ENCODE data around the gene MCM5.
"Not testable (repeated sequence)": the region's sequence is repeated elsewhere in the genome, so short reads cannot be mapped to it uniquely, and the experiment has no call there.

The MCM5 gene

DNA sequence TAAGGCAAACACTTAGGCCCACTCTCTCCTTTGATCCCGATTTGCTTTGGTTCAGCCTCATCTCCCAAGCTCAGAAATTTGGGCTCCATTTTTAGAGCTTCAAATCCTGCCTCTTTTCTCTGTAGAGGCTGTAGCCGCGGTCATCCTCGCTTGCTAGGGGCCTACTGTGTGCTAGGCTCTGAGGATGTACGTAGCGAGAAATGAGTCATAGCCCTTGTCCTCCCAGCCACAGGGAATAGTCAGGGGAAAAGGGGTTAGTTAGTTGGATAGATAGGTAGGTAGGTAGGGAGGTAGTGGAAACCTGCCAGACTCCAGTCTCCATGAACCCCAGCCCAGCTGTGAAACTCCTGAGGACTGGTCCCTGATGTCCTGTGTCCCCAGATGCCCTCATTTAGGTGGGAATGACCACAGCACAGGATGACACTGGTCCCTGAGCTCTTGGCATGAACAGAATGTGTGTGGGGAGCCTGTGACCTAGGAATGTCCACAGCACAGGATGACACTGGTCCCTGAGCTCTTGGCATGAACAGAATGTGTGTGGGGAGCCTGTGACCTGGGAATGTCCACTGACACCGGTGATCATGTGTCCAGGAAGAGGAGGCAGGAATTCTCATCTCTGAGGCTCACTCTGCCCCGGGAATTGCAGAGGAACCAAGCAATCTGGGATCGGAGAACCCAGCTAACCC, 40.4 kb upstream of the MCM5 start:
- Histone ChIP-seq H3K9ac (ENCODE audit: low read length) (no peak overlapping the region), H3K36me3 (ENCODE audit: insufficient read depth, low read length) (no peaks in the 10 kb centered on the region), H4K20me1 (ENCODE audit: insufficient read depth, low read length) (no peaks in the 10 kb centered on the region), H3K27me3 (ENCODE audit: insufficient read depth, low read length) (no peaks in the 10 kb centered on the region), H3F3A (ENCODE audit: insufficient read depth, low read length) (no peaks in the 10 kb centered on the region), H2AFZ (ENCODE audit: low read length) (no peak overlapping the region), H3K79me2 (ENCODE audit: insufficient read depth, low read length) (no peaks in the 10 kb centered on the region), H3K9me2 (ENCODE audit: low read depth, low read length) (no peaks in the 10 kb centered on the region), H3K4me2 (ENCODE audit: low read length) (no peak overlapping the region), H3K27ac (ENCODE audit: low read depth, low read length, poor library complexity, severe bottlenecking) (peak overlapping the region; percentile 92), H3K4me1 (ENCODE audit: insufficient read depth, low read length, severe bottlenecking) (peaks cover 44% of the 10 kb centered on the region), H3K4me3 (ENCODE audit: low read depth, low read length, poor library complexity, severe bottlenecking) (no peak overlapping the region), H3K9me3 (ENCODE audit: low read length) (no peaks in the 10 kb centered on the region)
- TF ChIP-seq, protein P1, sequence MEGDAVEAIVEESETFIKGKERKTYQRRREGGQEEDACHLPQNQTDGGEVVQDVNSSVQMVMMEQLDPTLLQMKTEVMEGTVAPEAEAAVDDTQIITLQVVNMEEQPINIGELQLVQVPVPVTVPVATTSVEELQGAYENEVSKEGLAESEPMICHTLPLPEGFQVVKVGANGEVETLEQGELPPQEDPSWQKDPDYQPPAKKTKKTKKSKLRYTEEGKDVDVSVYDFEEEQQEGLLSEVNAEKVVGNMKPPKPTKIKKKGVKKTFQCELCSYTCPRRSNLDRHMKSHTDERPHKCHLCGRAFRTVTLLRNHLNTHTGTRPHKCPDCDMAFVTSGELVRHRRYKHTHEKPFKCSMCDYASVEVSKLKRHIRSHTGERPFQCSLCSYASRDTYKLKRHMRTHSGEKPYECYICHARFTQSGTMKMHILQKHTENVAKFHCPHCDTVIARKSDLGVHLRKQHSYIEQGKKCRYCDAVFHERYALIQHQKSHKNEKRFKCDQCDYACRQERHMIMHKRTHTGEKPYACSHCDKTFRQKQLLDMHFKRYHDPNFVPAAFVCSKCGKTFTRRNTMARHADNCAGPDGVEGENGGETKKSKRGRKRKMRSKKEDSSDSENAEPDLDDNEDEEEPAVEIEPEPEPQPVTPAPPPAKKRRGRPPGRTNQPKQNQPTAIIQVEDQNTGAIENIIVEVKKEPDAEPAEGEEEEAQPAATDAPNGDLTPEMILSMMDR (IDR thresholded peaks at IDR 0.05; ENCODE audit: low read length) = no peak
- TF ChIP-seq EZH2 (IDR thresholded peaks at IDR 0.05; ENCODE audit: borderline replicate concordance, low read length) = no peak

DNA sequence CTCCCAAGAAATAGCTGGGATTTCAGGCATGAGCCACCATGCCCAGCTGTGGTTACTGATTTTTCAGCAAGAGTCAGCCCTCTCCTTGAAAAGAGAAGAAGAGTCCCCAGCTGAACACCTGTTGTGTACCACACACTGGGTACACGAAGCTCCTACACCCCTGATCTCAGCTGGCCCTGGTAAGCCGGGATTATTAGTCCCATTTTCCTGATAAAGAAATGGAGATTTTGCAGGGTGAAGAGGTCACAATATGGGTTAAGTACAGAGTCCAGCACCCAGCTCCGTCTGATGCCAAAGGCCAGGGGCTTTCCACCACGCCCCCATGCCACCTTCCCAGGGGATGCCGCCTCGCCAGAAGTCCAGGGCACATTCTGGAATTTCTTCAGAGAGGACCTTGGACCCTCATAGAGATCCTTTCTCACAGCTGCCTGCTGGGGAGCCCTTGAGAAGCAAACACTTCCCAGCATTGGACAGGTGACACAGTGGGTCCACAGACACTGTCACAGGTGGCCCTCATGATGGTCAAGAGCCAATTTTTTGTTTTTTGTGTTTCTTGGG, 38.9 kb upstream of the MCM5 start:
- Histone ChIP-seq H2AFZ (ENCODE audit: low read length) (no peak overlapping the region), H3K27ac (ENCODE audit: low read depth, low read length, poor library complexity, severe bottlenecking) (peak overlapping the region; percentile 92), H4K20me1 (ENCODE audit: insufficient read depth, low read length) (no peaks in the 10 kb centered on the region), H3K9me3 (ENCODE audit: low read length) (no peaks in the 10 kb centered on the region), H3K4me2 (ENCODE audit: low read length) (no peak overlapping the region), H3K4me1 (ENCODE audit: insufficient read depth, low read length, severe bottlenecking) (peaks cover 52% of the 10 kb centered on the region), H3K36me3 (ENCODE audit: insufficient read depth, low read length) (no peaks in the 10 kb centered on the region), H3K9ac (ENCODE audit: low read length) (no peak overlapping the region; the same call in 1 of the 2 replicates), H3F3A (ENCODE audit: insufficient read depth, low read length) (no peaks in the 10 kb centered on the region), H3K9me2 (ENCODE audit: low read depth, low read length) (no peaks in the 10 kb centered on the region), H3K4me3 (ENCODE audit: low read depth, low read length, poor library complexity, severe bottlenecking) (no peak overlapping the region), H3K79me2 (ENCODE audit: insufficient read depth, low read length) (no peaks in the 10 kb centered on the region), H3K27me3 (ENCODE audit: insufficient read depth, low read length) (no peaks in the 10 kb centered on the region)
- TF ChIP-seq, protein P1 (IDR thresholded peaks at IDR 0.05; ENCODE audit: low read length) = no peak
- no peak for TF ChIP-seq EZH2 (IDR thresholded peaks at IDR 0.05; ENCODE audit: borderline replicate concordance, low read length)

DNA sequence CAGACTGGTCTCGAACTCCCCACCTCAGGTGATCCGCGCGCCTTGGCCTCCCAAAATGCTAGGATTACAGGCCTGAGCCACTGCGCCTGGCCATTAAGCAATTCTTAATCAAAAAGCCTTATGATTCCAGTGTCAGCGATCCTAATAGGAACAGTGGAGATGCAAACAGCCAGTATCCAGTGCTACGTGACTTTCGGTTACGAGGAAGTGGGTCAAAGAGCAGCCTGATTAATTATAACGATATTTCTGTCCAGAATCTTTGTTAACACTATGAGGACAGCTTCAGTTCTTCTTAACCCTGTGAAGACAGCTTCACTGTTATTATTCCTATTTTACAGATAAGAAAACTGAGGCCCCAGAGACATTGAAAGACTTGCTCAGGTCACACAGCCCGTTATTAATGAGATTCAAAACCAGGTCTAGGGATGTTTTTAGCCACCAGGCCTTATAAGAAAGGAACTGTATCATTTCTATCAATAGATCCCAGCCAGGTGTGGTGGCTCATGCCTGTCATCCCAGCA, 36.3 kb upstream of the MCM5 start:
- no peaks in the 10 kb centered on the region for H3K9me2 ChIP-seq (ENCODE audit: low read depth, low read length)
- H3K4me2 ChIP-seq (ENCODE audit: low read length) = peak overlapping the region; percentile 26
- no peaks in the 10 kb centered on the region for H3K36me3 ChIP-seq (ENCODE audit: insufficient read depth, low read length)
- H3K4me1 ChIP-seq (ENCODE audit: insufficient read depth, low read length, severe bottlenecking) = peaks cover 71% of the 10 kb centered on the region
- no peaks in the 10 kb centered on the region for H4K20me1 ChIP-seq (ENCODE audit: insufficient read depth, low read length)
- H2AFZ ChIP-seq (ENCODE audit: low read length) = no peak overlapping the region
- H3K4me3 ChIP-seq (ENCODE audit: low read depth, low read length, poor library complexity, severe bottlenecking) = peak overlapping the region; percentile 8
- peak overlapping the region; percentile 16; the same call in 1 of the 2 replicates for H3K9ac ChIP-seq (ENCODE audit: low read length)
- no peaks in the 10 kb centered on the region for H3K27me3 ChIP-seq (ENCODE audit: insufficient read depth, low read length)
- no peaks in the 10 kb centered on the region for H3K9me3 ChIP-seq (ENCODE audit: low read length)
- peak overlapping the region; percentile 92 for H3K27ac ChIP-seq (ENCODE audit: low read depth, low read length, poor library complexity, severe bottlenecking)
- peaks cover 5% of the 10 kb centered on the region; the same call in 1 of the 2 replicates for H3F3A ChIP-seq (ENCODE audit: insufficient read depth, low read length)
- H3K79me2 ChIP-seq (ENCODE audit: insufficient read depth, low read length) = no peaks in the 10 kb centered on the region
- TF ChIP-seq, protein P1 (IDR thresholded peaks at IDR 0.05; ENCODE audit: low read length) = no peak
- TF ChIP-seq EZH2 (IDR thresholded peaks at IDR 0.05; ENCODE audit: borderline replicate concordance, low read length) = no peak

DNA sequence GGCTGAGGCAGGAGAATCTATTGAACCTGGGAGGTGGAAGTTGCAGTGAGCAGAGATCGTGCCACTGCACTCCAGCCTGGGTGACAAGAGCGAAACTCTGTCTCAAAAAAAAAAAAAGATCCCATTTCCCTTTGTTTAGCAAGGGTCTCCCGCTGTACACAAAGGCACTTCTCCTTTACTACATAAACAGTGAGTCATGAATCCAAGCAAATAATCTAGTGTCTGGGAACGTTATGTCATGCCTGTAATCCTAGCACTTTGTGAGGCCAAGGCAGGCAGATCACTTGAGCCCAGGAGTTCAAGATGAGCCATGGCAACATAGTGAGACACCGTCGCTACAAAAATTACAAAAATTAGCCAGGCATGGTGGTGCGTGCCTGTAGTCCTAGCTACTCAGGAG, 35.7 kb upstream of the MCM5 start:
- not testable (repeated sequence) for H3K27me3 ChIP-seq (ENCODE audit: insufficient read depth, low read length); H3K9ac ChIP-seq (ENCODE audit: low read length); H3K9me3 ChIP-seq (ENCODE audit: low read length); H3K36me3 ChIP-seq (ENCODE audit: insufficient read depth, low read length); H3K9me2 ChIP-seq (ENCODE audit: low read depth, low read length); H3F3A ChIP-seq (ENCODE audit: insufficient read depth, low read length); H3K79me2 ChIP-seq (ENCODE audit: insufficient read depth, low read length); H3K4me2 ChIP-seq (ENCODE audit: low read length); H2AFZ ChIP-seq (ENCODE audit: low read length); H4K20me1 ChIP-seq (ENCODE audit: insufficient read depth, low read length); H3K4me3 ChIP-seq (ENCODE audit: low read depth, low read length, poor library complexity, severe bottlenecking)
- peaks cover 77% of the 10 kb centered on the region for H3K4me1 ChIP-seq (ENCODE audit: insufficient read depth, low read length, severe bottlenecking)
- peak overlapping the region; percentile 92 for H3K27ac ChIP-seq (ENCODE audit: low read depth, low read length, poor library complexity, severe bottlenecking)
